SK-N-SH treated with all-trans-retinoic acid at 6 μM for 48 hours (cell line): ENCODE results near the gene CDYL.

Experiments
- ARNTL ChIP-seq: fragments of 450-650 bp; formaldehyde crosslinking; IDR thresholded peaks from 2 replicates; pipeline ENCODE4 v1.5.0; 2020; ENCODE audit warnings: low read depth, mild to moderate bottlenecking, moderate library complexity, borderline replicate concordance
- GLIS3 ChIP-seq: fragments of 250-450 bp; sonication (Bioruptor Pico); IDR thresholded peaks from 2 replicates; pipeline ENCODE4 v1.5.0; 2020; ENCODE audit warnings: mild to moderate bottlenecking, moderate library complexity
- RARB ChIP-seq: fragments of 250-450 bp; sonication (Bioruptor Pico); IDR thresholded peaks from 2 replicates; pipeline ENCODE4 v1.8.0; 2021; ENCODE audit warnings: mild to moderate bottlenecking, moderate library complexity
- SNAI2 ChIP-seq: fragments of 250-450 bp; sonication (Bioruptor Pico); IDR thresholded peaks from 2 replicates; pipeline ENCODE4 v1.5.0; 2020; ENCODE audit warnings: mild to moderate bottlenecking, moderate library complexity
- ZFP3 ChIP-seq: fragments of 250-450 bp; sonication (Bioruptor Pico); IDR thresholded peaks from 2 replicates; pipeline ENCODE4 v1.5.0; 2020; ENCODE audit warnings: mild to moderate bottlenecking, moderate library complexity
- ZFP30 ChIP-seq: fragments of 450-650 bp; formaldehyde crosslinking; IDR thresholded peaks from 2 replicates; pipeline ENCODE4 v1.5.0; 2022; ENCODE audit warnings: mild to moderate bottlenecking, moderate library complexity
- ZNF70 ChIP-seq: fragments of 450-650 bp; formaldehyde crosslinking; IDR thresholded peaks from 2 replicates; pipeline ENCODE4 v1.5.0; 2020; ENCODE audit warnings: mild to moderate bottlenecking, moderate library complexity

GRCh38 chr6:4947716-4948115 lies 171.5 kb downstream of the CDYL start:
- TF ChIP-seq RARB (CRISPR knock-in tag) (no peak), GLIS3 (no peak), ZNF70 (no peak), SNAI2 (CRISPR knock-in tag) (no peak), ARNTL (CRISPR knock-in tag) (no peak), ZFP30 (CRISPR knock-in tag) (no peak), ZFP3 (CRISPR knock-in tag) (no peak)
